Neutrophil (primary cell): ENCODE measurements around the gene PET100.

Source experiments
- H3K27ac ChIP-seq: fragments of 200-600 bp; sonication (generic); 2 replicates; pipeline ENCODE4 v1.5.1; 2016; ENCODE audit warnings: mild to moderate bottlenecking, moderate library complexity
- H3K27me3 ChIP-seq: fragments of 200-600 bp; sonication (generic); 2 replicates; pipeline ENCODE4 v1.6.0; 2016; ENCODE audit warnings: mild to moderate bottlenecking
- H3K36me3 ChIP-seq: fragments of 200-600 bp; sonication (generic); 2 replicates; pipeline ENCODE4 v1.5.1; 2017
- H3K4me1 ChIP-seq, 2 experiments: fragments of 200-600 bp in 1 of 2; sonication (generic) in 1 of 2; 1 replicate in 1 of 2; 2 replicates in 1 of 2; pipeline versions ENCODE4 v1.5.1 to v1.6.1; 2013 to 2016; ENCODE audit warnings: low read depth in 1 of 2, low read length in 1 of 2, mild to moderate bottlenecking in 1 of 2, moderate library complexity in 1 of 2; ENCODE audit not compliant: control insufficient read depth in 1 of 2, insufficient read depth in 1 of 2
- H3K4me3 ChIP-seq, 2 experiments: fragments of 200-600 bp in 1 of 2; sonication (generic) in 1 of 2; 1 replicate in 1 of 2; 2 replicates in 1 of 2; pipeline ENCODE4 v1.5.1; 2013 to 2016; ENCODE audit warnings: low read depth in 1 of 2, low read length in 1 of 2, mild to moderate bottlenecking in 1 of 2, moderate library complexity in 1 of 2
- H3K9me3 ChIP-seq: fragments of 200-600 bp; sonication (generic); 2 replicates; pipeline ENCODE4 v1.5.1; 2016
- TF ChIP-seq, protein P1 (sequence below): fragments of 200-600 bp; sonication (generic); IDR thresholded peaks from 2 replicates; pipeline ENCODE4 v1.5.1; 2016; ENCODE audit warnings: antibody characterized with exemption

PET100 gene

DNA sequence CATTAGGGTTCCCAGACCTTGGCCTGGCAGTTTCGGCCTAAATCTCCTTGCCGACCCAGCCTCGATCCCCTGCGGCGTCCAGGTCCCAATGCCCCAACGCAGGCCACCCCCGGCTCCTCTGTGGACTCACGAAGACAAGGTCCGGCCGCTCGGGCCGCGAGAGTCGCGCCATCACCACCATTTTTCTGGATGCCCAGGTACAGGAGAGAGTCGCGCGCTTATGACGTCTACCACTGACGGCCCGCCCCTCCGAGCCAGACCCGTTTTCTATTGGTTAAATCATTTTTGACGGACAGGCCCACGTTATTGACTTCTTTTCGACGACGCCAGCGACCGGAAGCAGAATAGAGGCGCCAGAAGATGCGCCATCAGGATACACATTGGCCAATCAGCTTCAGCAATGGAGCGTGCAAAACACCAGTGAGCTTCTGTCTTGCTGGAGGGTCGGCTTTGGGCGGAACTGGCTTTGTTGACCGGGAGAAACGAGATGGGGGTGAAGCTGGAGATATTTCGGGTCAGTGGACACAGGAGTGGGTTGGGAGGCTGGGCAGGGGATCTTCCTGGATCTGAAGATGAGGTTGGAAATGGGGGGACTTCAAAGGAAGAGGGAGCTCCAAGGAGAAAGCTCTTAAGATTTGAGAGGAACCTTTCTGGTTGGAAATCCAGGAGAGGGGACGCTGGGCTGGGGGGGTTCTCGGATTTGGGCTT is at the start of gene PET100, which contains the start of gene XAB2:
PET100 (plus strand) TSS at position 447 of the 708 bp plus-strand sequence; CDS start at position 488, 41 bp downstream.
XAB2 (minus strand) TSS at position 199 of the 708 bp plus-strand sequence; CDS start at position 181, 18 bp downstream.
- H3K4me1 ChIP-seq = peaks cover 24 to 27% of the 10 kb centered on the region in 2 experiments
- TF ChIP-seq, protein P1, sequence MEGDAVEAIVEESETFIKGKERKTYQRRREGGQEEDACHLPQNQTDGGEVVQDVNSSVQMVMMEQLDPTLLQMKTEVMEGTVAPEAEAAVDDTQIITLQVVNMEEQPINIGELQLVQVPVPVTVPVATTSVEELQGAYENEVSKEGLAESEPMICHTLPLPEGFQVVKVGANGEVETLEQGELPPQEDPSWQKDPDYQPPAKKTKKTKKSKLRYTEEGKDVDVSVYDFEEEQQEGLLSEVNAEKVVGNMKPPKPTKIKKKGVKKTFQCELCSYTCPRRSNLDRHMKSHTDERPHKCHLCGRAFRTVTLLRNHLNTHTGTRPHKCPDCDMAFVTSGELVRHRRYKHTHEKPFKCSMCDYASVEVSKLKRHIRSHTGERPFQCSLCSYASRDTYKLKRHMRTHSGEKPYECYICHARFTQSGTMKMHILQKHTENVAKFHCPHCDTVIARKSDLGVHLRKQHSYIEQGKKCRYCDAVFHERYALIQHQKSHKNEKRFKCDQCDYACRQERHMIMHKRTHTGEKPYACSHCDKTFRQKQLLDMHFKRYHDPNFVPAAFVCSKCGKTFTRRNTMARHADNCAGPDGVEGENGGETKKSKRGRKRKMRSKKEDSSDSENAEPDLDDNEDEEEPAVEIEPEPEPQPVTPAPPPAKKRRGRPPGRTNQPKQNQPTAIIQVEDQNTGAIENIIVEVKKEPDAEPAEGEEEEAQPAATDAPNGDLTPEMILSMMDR = peak; percentile 49
- H3K36me3 ChIP-seq = peaks cover 46% of the 10 kb centered on the region

GRCh38 chr19:7582446-7582845 is 47.1 kb upstream of the PET100 start:
- Histone ChIP-seq H3K36me3 (no peaks in the 10 kb centered on the region), H3K27ac (no peak overlapping the region), H3K27me3 (peaks cover 34% of the 10 kb centered on the region), H3K9me3 (no peaks in the 10 kb centered on the region), H3K4me3 (no peak overlapping the region), H3K4me1 (no peaks in the 10 kb centered on the region)
- TF ChIP-seq, protein P1 = no peak

More for the DNA sequence above, at the start of gene PET100, which contains the start of gene XAB2:
- no peaks in the 10 kb centered on the region for H3K27me3 ChIP-seq
- H3K27ac ChIP-seq = peak within 1 kb of the TSS; percentile 91
- H3K4me3 ChIP-seq = peak within 1 kb of the TSS; percentile 88 to 97
- H3K9me3 ChIP-seq = no peaks in the 10 kb centered on the region

GRCh38 chr19:7589822-7590221 is 39.8 kb upstream of the PET100 start:
- TF ChIP-seq, protein P1 = no peak
- Histone ChIP-seq H3K9me3 (no peaks in the 10 kb centered on the region), H3K27me3 (peaks cover 56% of the 10 kb centered on the region), H3K4me1 (no peaks in the 10 kb centered on the region), H3K36me3 (no peaks in the 10 kb centered on the region), H3K27ac (no peak overlapping the region), H3K4me3 (no peak overlapping the region)

DNA sequence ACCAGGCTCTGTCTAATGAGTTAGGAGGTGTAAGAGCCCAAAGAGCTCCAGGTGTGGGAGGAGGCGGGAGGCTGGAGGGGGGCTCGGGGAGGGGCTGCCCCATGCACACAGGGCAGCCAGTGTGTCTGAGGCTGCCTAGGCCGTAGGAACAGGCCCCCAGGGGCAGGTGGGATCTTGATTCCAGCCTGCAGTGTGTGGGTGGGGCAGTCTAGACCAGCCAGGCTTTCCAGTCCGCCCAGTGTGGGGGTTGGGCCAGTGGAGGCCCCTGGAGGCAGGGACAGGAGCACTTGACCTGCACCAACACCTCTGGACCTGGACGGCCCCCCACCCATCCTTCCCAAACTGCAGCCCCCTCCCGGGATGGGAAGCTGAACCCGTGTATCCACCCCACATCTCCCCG is 39.3 kb upstream of the PET100 start:
- peaks cover 61% of the 10 kb centered on the region for H3K27me3 ChIP-seq
- H3K9me3 ChIP-seq = no peaks in the 10 kb centered on the region
- TF ChIP-seq, protein P1 = no peak
- H3K27ac ChIP-seq = no peak overlapping the region
- H3K4me1 ChIP-seq = no peaks in the 10 kb centered on the region
- H3K36me3 ChIP-seq = no peaks in the 10 kb centered on the region
- no peak overlapping the region for H3K4me3 ChIP-seq

- H3K36me3 ChIP-seq = no peaks in the 10 kb centered on the region
- no peaks in the 10 kb centered on the region for H3K9me3 ChIP-seq
- H3K4me1 ChIP-seq = peaks cover 0 to 4% of the 10 kb centered on the region in 2 experiments
- TF ChIP-seq, protein P1 = no peak
- H3K27ac ChIP-seq = no peak within 1 kb of the TSS
- H3K27me3 ChIP-seq = peaks cover 75% of the 10 kb centered on the region
- H3K4me3 ChIP-seq = no peak within 1 kb of the TSS
Measured at GRCh38 chr19:7595466-7596133, 34.0 kb upstream of the PET100 start, which contains the start of gene CAMSAP3. Gene CAMSAP3 (plus strand): TSS chr19:7595863. CDS start chr19:7596003, 140 bp downstream.
